Endodermal cell (in vitro differentiated cells): ENCODE data around the gene EIPR1. TPM values are rescaled to one million over a fixed set of nuclear protein-coding genes. Genes with fewer than 3 reads are reported as not detected.

Experiments
- DNase-seq: peaks from one replicate; pipeline ENCODE4 v3.0.0-alpha.2; 2017
- H3K27ac ChIP-seq: 2 replicates; pipeline ENCODE4 v1.5.1; 2013; ENCODE audit warnings: mild to moderate bottlenecking, low read depth, low read length, moderate library complexity
- H3K27me3 ChIP-seq: 2 replicates; pipeline ENCODE4 v1.6.1; 2013; ENCODE audit warnings: mild to moderate bottlenecking, low read length, moderate library complexity; ENCODE audit not compliant: insufficient read depth, control insufficient read depth, poor library complexity, severe bottlenecking
- H3K36me3 ChIP-seq: 2 replicates; pipeline ENCODE4 v1.7.0; 2013; ENCODE audit warnings: mild to moderate bottlenecking, low read length, moderate library complexity; ENCODE audit not compliant: control insufficient read depth, insufficient read depth
- H3K4me1 ChIP-seq: one replicate; pipeline ENCODE4 v1.7.0; 2013; ENCODE audit warnings: low read length; ENCODE audit not compliant: control insufficient read depth, insufficient read depth
- H3K4me3 ChIP-seq: 2 replicates; pipeline ENCODE4 v1.5.1; 2013; ENCODE audit warnings: mild to moderate bottlenecking, low read length, moderate library complexity
- H3K9ac ChIP-seq: 2 replicates; pipeline ENCODE4 v1.6.1; 2013; ENCODE audit warnings: mild to moderate bottlenecking, low read length, moderate library complexity; ENCODE audit not compliant: poor library complexity, severe bottlenecking; ENCODE audit errors: extremely low read depth
- H3K9me3 ChIP-seq: 2 replicates; pipeline ENCODE4 v1.6.1; 2013; ENCODE audit warnings: mild to moderate bottlenecking, low read length, moderate library complexity; ENCODE audit not compliant: control insufficient read depth
- H3K27ac Mint-ChIP-seq: 2 replicates; pipeline ENCODE4 v1.8.0; 2020; ENCODE audit warnings: mixed read lengths
- H3K27me3 Mint-ChIP-seq: 2 replicates; pipeline ENCODE4 v1.8.0; 2021; ENCODE audit warnings: mild to moderate bottlenecking, mixed read lengths; ENCODE audit not compliant: insufficient read depth
- H3K36me3 Mint-ChIP-seq: 2 replicates; pipeline ENCODE4 v1.8.0; 2020; ENCODE audit warnings: low read depth, mixed read lengths
- H3K4me1 Mint-ChIP-seq: 2 replicates; pipeline ENCODE4 v1.8.0; 2020; ENCODE audit warnings: mixed read lengths
- H3K4me3 Mint-ChIP-seq: 2 replicates; pipeline ENCODE4 v1.8.0; 2020; ENCODE audit warnings: mild to moderate bottlenecking, moderate library complexity, mixed read lengths
- H3K9me3 Mint-ChIP-seq: 2 replicates; pipeline ENCODE4 v1.8.0; 2020; ENCODE audit warnings: mild to moderate bottlenecking, mixed read lengths
- WGBS, 2 experiments: methylation state at CpG; one replicate each; pipeline versions ENCODE4 v1.1.5 to v1.1.7; 2013; ENCODE audit warnings: missing lambda C conversion rate in 2 of 2, mixed read lengths in 1 of 2; ENCODE audit not compliant: insufficient coverage in 1 of 2, insufficient read length in 1 of 2; 5-methylcytosine and 5-hydroxymethylcytosine counted together
- total RNA-seq, 2 donors: library from RNA; stranded (reverse); fragmentation: NEBNext Ultra II Directional in 1 of 2; extraction: Animal tissue kit (Norgen Biotek cat#: 25700) in 1 of 2; gene quantifications; 2 replicates in 1 of 2; 3 replicates in 1 of 2; pipeline ENCODE4 v1.2.1, GENCODE V29; 2021
- TF ChIP-seq, protein P1 (sequence below): fragments of 200-600 bp; sonication (generic); conservative IDR thresholded peaks from 2 replicates; pipeline ENCODE4 v1.5.0; 2021; ENCODE audit warnings: antibody characterized with exemption, mild to moderate bottlenecking

EIPR1 gene
- total RNA-seq, 2 donors from 2014 or later, result 30.1 to 36.8 TPM

DNA sequence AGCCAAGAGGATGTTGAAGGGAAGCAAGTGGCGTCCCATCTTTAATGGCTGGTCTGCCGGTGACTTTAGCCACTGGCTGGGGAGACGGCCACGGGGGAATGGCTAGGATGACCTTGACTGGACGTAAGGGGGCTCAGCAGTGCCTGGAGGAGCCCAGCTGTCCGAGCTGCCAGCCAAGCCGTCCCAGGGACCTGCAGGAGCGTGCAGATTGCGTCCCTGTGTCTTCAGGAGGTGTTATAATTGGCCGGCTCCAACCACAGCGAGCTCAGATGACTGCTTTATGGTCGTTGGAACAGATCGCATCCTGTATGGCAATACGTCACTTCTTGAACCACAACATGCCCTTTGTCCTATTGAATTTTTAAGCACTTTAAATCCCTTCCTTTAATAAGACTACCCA lies 204.6 kb downstream of the EIPR1 start:
- WGBS, 2 experiments, result 90 to 93% methylated on average over 14 of the region's 14 CpGs
- H3K27me3 Mint-ChIP-seq, result no peaks in the 10 kb centered on the region
- H3K27ac Mint-ChIP-seq, result no peak overlapping the region
- no peak overlapping the region for H3K4me3 ChIP-seq
- H3K36me3 Mint-ChIP-seq, result peaks cover 23% of the 10 kb centered on the region
- H3K4me1 ChIP-seq, result no peaks in the 10 kb centered on the region
- H3K27ac ChIP-seq, result no peak overlapping the region
- peaks cover 7% of the 10 kb centered on the region for H3K36me3 ChIP-seq
- no peaks in the 10 kb centered on the region for H3K27me3 ChIP-seq
- TF ChIP-seq, protein P1, sequence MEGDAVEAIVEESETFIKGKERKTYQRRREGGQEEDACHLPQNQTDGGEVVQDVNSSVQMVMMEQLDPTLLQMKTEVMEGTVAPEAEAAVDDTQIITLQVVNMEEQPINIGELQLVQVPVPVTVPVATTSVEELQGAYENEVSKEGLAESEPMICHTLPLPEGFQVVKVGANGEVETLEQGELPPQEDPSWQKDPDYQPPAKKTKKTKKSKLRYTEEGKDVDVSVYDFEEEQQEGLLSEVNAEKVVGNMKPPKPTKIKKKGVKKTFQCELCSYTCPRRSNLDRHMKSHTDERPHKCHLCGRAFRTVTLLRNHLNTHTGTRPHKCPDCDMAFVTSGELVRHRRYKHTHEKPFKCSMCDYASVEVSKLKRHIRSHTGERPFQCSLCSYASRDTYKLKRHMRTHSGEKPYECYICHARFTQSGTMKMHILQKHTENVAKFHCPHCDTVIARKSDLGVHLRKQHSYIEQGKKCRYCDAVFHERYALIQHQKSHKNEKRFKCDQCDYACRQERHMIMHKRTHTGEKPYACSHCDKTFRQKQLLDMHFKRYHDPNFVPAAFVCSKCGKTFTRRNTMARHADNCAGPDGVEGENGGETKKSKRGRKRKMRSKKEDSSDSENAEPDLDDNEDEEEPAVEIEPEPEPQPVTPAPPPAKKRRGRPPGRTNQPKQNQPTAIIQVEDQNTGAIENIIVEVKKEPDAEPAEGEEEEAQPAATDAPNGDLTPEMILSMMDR, result no peak
- no peak for DNase-seq
- H3K4me1 Mint-ChIP-seq, result peaks cover 10% of the 10 kb centered on the region
- no peak overlapping the region for H3K4me3 Mint-ChIP-seq
- H3K9ac ChIP-seq, result no peak overlapping the region
- no peaks in the 10 kb centered on the region for H3K9me3 Mint-ChIP-seq
- H3K9me3 ChIP-seq, result no peaks in the 10 kb centered on the region

DNA sequence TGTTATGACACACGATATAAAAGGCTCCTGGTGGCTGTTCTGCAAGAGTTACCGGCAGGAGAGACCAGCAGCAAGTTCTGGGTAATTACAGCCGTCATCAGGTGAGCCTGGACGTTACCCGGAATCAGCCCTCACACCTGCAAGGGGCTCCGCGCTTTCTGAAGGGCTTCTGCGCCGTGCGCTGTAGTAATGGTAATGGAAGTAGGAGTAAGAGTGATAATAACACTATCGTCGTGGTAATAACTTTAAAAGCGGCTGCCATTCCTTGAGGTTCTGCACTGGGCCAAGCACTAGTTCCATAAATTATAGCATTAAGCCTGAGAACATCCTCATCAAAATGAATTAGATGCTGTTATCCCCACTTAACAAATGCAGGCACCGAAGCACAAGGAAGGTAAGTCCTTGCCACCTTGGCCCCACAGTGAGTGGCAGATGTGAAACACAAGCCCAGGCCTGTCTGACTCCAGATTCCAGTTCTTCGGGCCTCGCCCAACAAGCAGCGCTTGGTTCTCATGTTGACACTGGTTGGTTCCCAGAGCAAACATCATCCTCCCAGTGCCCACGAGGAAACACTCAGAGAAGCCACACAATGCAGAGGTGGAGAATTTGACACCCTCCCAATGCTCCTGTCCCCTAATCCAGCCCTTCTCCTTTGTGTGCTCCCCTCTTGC lies 205.2 kb downstream of the EIPR1 start:
- Histone ChIP-seq H3K9me3 (no peaks in the 10 kb centered on the region), H3K4me1 (no peaks in the 10 kb centered on the region), H3K36me3 (peaks cover 7% of the 10 kb centered on the region), H3K4me3 (no peak overlapping the region), H3K27ac (no peak overlapping the region), H3K9ac (no peak overlapping the region), H3K27me3 (no peaks in the 10 kb centered on the region)
- peaks cover 21% of the 10 kb centered on the region for H3K36me3 Mint-ChIP-seq
- H3K4me1 Mint-ChIP-seq, result peaks cover 10% of the 10 kb centered on the region
- no peaks in the 10 kb centered on the region for H3K9me3 Mint-ChIP-seq
- WGBS, 2 experiments, result 91 to 95% methylated on average over 11 to 18 of the region's 18 CpGs
- DNase-seq, result no peak
- no peak overlapping the region for H3K27ac Mint-ChIP-seq
- no peaks in the 10 kb centered on the region for H3K27me3 Mint-ChIP-seq
- TF ChIP-seq, protein P1, result no peak
- no peak overlapping the region for H3K4me3 Mint-ChIP-seq

DNA sequence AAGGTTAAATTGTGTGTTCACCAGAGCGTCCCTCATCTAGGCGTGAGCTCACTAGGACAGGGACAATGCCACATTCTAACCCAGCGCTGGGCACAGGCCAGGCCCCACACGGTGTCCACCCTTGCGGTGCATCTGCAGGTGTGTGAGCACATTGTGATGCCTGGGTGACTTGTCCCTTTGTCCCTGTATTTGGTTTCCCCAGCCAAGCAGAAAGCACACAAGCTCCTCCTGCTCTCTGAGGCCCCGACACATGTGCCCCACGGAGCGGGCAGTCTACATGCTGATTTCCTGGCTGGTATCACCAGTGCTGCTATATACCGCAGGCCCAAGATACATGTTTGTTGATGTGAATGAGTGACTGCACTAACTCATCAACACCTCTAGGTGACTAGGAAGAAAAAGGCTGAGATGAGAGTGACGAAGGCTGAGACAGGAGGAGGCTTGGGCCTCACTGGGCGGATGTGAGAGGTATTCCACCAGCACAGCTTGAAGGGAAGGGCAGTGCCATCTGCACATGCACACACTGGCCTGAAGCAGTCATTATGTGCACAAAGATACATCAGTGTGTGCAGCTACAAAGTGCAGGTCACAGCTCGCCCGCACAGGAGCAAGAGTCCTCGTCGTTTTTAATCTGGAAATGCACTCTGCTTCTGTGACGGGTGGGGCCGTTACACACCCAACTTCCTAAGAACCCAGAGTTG lies 205.9 kb downstream of the EIPR1 start:
- Mint-ChIP-seq H3K4me3 (no peak overlapping the region), H3K9me3 (no peaks in the 10 kb centered on the region), H3K4me1 (peaks cover 10% of the 10 kb centered on the region), H3K36me3 (peaks cover 23% of the 10 kb centered on the region), H3K27me3 (no peaks in the 10 kb centered on the region), H3K27ac (no peak overlapping the region)
- 84 to 85% methylated on average over 14 to 17 of the region's 17 CpGs for WGBS, 2 experiments
- DNase-seq, result no peak
- H3K9me3 ChIP-seq, result no peaks in the 10 kb centered on the region
- H3K27me3 ChIP-seq, result no peaks in the 10 kb centered on the region
- no peak overlapping the region for H3K4me3 ChIP-seq
- no peak overlapping the region for H3K9ac ChIP-seq
- no peaks in the 10 kb centered on the region for H3K4me1 ChIP-seq
- peaks cover 7% of the 10 kb centered on the region for H3K36me3 ChIP-seq
- H3K27ac ChIP-seq, result no peak overlapping the region
- TF ChIP-seq, protein P1, result no peak
